ENCODE results near the gene CLIC3.
A peak's percentile ranks its signal among the peaks of the same experiment; 100 is the strongest.
"Not testable (repeated sequence)": the region's sequence is repeated elsewhere in the genome, so short reads cannot be mapped to it uniquely, and the experiment has no call there.

Gene CLIC3

DNA sequence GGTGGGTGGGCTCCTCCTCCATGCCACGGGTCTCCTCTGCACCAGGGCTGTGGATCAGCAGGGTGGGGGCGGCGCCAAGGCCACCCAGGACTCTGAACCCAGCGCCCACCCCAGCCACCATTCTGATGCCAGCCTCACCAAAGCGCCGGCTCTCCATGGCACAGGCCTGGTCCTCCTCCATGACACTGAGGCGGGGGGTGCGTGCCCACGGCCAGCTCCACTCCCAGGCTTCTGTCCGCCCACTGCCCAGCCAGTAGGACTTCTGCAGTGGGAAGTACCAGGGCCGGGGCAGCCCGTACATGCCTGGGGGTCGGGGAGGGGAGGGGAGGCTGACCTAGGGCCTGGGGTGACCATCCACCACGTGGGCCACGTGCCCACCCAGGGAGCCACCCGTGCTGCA is 20.1 kb upstream of the CLIC3 start:
- DNase-seq, result no peak

DNA sequence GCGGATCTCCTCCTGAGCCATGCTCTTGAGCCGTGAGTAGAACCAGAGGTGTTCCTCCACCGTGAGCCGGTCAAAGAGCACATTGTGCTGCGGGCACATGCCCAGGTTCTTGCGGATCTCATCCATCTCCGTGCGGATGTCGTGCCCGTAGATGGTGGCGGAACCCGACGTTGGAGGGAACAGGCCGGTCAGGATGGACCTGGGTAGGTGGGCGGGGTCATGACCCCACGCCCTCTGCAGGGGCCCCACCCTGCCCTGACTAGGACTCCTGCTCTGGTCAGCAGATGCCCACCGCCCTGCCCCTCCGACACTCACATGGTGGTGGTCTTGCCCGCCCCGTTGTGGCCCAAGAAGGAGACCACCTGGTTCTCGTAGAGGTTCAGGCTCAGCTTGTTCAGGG is 19.6 kb upstream of the CLIC3 start:
- no peak for DNase-seq

DNA sequence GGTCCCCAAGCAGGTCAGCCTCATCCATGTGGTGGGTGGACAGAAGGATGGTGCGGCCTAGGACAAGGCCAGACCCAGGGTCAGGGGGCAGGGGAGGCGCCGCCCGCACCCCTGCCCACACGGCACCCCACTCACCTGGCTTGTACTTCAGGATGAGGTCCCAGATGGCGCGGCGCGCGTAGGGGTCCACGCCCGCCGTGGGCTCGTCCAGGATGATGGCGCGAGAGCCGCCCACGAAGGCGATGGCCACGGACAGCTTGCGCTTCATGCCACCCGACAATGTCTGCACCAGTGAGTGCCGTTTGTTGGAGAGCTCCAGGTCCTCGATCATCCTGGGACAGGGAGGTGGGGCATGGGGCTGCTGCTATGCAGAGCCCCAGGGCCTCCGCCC is 19.2 kb upstream of the CLIC3 start:
- DNase-seq, result no peak

DNA sequence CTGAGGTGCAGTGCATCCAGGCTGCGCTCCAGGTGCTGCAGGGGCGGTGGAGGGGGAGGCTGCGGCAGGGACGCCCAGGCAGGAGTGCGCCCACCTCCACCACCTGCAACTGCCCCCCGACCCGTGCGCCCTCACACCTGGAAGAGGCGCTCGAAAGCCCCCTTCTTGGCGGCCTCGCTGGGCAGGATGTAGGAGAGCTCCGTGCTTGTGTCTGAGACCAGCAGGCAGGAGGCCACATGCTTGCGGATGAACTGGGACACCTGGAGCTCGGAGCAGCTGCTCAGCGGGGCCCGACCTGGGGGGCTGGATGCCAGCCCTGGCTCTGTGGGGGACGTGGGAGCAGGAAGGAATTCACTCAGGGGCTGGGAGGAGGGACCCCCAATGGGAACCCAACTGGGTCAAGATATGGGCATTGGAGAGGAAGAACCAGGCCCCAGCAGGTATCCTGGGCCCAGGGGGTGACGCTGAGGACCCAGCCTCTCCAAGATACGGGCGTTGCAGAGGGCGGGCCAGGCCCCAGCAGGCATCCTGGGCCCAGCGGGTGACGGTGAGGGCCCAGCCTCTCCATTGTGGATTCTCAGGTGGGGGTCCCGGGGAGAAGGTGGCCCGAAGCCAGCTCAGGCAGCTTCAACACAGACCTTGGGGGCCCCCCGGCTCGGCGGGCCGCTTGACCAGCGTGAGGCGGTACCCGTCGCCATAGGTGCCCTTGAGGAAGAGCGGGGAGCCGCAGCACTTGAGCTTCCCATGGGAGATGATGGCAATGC is 18.6 kb upstream of the CLIC3 start:
- no peak for DNase-seq

DNA sequence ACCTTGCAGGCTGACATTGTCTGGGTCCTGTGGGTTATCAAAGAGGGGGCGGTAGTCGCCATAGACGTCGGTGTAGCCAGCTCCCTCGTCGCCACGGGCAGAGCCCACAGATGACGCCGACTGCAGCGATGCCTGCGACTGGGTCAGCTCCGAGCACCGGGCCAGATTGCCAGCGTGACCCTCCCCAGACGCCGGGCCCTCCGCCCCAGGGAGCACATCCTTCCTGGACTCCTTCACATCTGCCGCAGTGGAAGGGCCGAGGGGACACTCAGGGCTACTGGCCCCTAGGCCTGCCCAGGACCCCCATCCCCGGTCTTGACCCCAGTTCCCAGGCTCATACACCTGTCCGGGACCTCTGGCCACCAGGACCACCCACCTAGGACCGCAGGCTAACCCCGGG is 17.8 kb upstream of the CLIC3 start:
- no peak for DNase-seq

DNA sequence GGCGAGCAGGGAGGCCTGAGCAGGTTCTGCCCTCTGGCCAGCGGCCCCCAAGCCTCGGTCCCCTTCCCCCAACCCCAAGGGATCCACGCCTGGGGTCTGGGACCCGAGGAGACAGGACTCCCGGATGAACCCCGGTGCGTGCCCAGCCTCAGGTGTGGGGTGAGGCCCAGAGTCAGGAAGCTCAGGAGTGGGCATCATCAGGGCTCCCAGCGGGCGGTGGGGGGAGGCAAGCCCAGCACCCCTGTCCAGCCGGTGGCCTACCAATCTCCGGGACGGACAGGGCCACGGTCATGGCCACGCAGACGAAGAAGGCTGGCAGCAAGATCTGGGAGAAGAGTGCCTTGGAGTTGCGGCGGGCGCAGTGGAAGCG is 17.2 kb upstream of the CLIC3 start:
- DNase-seq, result no peak

DNA sequence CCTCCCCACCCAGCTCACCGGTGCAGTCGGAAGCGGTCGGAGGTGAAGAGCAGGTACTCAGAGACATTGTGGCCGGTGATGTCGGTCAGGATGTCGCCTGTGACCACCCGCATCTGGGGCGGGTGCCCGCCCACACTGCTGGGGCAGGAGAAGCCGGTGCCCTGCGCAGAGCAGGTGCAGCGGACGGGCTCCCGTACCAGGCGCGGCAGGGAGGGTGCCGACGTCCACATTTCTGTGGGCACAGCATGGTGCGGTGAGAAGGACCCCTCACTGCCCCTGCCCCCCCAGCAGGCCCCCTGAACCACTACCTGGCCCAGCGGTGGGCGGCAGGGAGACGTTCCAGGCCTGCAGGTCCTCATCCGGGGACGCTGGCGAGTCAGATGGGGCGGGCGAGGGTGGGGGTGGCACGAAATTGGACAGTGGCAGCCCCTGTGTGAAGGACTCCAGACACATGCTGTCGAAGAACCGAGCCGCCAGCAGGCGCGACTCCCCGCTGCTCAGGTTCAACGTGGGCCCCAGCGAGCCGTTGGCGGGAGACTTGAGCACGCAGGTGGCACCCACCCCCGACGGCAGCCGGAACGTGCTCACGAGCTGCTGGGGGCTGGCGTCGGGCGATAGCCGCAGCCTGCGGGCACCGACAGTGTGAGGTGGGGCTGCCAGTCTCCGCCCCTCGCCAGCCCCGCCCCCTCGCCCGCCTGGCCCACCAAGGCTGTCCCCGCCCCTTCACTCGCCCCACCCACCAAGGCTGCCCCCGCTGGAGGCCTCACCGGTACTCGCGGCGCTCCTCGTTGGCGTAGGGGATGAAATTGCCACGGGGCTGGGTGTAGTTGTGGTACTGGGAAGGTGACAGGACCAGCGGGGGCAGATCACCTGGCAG is 16.6 kb upstream of the CLIC3 start:
- no peak for DNase-seq

DNA sequence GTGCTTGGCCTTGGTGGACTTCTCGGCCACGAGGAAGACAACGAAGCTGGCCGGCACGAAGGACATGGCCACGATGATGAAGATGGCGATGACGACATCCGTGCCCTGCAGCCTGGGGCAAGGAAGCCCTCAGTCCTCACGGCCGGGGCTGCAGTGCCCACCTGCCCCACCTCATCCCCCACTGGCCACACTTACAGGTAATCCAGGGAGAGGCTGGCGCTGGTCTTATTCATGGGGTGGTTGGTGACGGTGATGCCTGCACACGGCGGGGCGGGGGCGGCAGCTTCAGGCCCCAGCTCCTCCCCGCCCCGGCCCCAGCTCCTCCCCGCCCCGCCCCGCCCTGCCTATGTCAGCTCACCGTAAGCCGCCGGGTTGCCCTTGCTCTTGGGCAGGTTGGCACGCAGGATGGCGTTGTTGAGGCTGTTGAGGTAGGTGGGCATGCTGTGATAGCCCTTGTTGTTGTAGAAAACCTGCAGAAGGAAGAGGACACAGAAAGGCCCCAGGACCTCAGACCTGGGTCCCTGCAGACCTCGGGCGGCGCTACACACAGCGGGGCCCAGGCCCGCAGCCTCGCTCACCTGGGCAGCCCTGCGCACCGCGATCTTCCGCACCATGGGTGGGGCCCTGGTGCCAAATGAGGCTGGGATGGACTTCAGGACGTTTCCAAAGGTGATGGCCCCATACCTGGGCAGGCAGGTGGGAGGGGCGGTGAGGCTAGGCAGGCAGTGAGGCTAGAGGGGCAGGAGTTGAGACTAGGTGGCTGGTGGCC is 15.7 kb upstream of the CLIC3 start:
- DNase-seq, result no peak

DNA sequence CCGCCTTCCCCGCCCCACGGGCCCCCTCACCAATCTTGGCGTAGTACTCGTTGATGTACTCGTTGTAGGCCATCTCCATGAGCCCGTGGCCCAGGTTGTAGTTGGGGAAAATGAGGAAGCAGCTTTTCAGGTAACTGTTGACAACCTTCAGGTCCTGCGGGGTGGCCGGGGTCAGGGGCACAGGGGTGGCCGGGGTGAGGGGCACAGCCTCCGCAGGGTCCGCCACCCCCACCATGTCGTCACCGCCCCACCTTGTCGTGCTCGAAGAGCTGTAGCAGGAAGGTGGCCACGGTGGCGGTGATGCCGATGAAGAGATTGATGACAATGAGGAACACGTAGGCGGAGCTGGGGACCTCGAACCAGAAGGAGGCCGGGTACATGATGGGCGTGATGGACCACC is 14.8 kb upstream of the CLIC3 start:
- DNase-seq, result no peak

DNA sequence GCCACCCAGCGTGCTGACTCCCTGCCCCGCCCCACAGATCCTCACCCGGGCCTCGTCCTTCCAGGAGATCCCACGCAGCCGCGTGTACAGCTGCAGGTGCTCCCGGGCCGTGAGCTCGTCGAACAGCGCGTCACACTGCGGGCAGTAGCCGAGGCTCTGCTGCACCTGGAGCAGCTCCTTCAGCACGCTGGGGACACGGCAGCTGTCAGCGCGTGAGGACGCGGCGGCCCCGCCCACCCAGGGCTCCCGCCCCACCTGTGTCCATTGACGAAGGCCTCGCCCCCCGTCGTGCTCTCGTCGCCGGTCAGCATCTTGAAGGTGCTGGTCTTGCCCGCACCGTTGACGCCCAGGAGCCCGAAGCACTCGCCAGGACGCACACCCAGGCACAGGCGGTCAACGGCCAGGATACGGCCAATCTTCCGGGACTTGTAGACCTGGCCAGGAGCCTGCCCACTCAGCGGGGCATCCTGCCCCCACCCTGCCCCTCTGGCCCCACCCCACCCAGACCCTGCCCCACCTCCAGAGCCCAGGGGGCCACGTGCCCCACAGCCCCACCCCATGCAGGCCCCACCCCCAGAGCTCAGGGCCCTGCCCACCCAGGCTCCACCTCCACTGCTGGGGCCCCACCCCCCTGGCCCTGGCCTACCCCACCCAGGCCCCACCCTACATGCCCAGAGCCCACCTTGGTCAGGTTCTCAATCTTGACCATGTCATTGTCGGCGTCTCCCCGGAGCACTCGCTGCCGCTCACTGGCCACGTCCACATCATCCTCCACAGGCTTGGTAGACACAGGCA is 13.8 kb upstream of the CLIC3 start:
- no peak for DNase-seq

DNA sequence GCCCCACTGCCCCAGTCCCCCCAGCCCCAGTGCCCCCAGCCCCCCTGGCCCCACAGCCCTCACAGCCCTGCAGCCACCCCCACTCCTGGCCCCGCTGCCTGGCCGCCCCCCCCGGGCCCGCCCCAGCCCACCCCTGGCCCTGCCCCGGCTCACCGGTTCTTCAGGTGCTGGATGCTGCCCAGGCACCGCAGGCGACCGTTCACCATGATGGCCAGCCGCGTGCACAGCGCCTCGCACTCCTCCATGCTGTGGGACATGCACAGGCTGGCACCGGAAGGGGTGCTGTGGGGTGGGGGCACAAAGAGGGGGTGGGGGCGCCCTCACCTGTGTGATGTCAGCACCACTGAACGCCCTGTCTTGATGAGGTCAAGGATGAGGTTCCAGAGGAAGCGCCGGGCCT is 12.8 kb upstream of the CLIC3 start:
- no peak for DNase-seq

DNA sequence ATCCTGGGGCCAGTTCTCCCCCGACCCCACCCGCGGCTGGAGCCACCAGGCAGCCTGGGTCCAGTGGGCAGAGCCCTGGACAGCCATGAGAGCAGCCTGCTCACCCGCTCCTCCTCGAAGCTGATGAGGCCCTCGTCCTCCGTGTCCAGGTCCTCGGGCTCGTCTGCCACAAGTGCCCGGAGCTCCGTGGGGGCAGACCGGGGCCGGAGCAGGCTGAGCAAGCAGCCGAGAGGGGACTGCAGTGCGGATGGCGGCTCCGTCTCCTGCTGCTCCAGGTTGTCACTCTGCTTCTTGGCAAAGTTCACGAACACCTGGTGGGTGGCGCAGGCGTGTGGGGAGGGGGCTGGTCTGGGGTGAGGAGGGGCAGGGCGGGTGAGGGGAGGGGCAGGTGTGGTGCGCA is 11.9 kb upstream of the CLIC3 start:
- DNase-seq, result no peak

DNA sequence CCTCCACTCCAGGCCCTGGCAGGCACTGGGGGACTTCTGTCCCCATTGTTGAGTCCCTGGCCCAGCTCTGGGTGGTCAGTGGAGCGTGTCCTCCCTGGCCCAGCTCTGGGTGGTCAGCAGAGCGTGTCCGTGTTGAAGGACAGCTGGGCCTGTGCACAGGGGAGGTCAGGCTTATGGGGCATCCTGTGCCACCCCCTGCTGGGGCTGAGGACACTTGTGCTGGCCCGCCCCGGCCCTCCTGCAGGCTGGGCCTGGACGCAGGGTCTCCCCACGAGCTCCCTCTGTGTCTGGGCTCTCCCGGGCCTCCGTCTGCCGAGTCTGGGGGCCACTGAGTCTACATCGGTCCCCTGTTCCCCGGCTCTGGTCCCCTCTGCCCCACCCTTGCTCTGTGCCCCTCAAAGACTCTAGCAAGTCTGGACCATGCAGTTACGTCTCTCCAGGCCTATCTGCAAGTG is 11.5 kb upstream of the CLIC3 start:
- DNase-seq, result no peak

DNA sequence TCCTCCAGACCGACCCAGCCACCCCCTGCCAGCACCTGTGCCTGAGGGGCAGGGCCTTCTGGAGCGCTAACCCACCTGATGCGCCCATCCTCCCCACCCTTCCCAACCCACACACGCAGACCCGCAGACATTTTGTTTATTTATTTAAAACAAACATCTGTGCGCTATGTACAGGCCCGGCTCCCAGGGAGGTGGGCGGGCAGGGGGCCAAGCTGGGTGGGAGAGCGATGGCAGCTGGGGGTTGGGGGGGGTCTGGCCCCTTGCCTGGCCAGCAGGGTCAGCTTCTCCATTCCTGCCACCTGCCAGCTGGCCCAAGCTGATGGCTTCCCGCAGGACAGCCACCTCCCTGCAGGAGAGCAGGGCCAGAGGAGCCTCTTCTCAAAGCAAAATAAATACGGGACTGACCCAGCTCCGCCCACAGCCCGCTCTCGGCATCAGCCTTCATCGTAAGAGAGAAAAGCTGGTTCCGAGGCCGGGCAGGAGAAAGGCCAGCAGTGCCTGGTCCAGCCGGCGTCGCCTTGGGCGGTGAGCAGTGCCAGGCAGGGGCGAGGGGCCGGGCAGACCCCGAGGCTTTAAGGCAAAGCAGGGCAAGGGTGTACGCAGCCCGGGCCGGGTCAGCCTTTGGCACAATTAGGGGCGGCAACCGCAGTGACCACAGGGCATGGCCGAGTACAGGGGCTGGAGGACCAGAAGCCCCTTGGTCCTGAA is 10.9 kb upstream of the CLIC3 start:
- no peak for DNase-seq

DNA sequence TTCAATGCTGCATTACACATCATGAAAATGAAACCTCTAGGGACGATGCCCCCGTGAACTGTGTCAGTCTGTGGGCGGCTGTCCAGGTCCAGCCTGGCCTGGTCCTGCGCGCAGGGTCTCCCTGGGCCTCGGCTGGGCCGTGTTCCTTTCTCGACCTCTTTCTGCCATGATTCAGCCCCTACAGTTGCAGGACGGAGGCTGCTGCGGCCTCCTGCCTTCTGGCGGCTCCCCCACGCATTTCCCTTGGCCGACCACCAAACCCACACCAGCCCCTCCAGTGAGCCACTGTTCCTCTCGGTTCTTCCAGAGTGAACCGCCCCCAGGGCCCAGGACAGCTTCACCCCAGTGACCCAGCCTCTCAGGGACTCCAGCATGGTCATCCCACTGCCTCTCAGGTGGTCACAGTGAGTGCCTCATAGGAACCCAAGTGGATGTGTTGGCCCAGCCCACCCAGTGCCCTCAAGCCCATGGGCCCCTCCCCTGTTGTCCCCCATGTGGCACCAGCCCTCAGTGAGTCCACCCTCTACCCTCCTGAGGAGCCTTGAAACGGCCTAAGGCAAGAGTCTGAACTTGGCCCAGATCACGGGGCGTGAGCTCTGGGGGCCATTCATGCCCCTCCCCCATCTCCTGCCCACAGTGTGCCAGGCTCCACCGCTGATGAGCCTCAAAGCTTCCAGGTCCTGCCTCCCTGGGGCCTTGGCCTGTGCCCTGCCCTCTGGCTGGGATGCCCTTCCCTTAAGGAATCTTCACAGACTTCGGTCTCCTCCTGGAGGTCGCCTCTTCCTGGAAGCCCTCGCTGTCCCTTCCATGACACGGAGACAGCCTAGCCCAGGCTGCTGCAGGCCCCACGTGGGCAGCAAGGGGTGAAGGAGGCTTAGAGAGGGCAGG is 10.0 kb upstream of the CLIC3 start:
- DNase-seq, result no peak

DNA sequence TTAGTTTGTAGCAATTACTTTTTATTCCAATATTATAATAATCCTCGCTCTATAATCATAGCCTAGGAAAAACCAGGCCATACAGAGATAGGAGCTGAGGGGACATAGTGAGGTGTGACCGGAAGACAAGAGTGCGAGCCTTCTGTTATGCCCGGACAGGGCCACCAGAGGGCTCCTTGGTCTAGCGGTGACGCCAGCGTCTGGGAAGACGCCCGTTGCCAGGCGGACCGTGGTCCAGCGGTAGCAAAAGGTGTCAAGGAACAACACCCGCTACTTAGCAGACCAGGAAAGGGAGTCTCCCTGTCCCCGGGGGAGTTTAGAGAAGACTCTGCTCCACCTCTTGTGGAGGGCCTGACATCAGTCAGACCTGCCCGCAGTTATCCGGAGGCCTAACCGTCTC is 7.9 kb upstream of the CLIC3 start:
- not testable (repeated sequence) for DNase-seq

DNA sequence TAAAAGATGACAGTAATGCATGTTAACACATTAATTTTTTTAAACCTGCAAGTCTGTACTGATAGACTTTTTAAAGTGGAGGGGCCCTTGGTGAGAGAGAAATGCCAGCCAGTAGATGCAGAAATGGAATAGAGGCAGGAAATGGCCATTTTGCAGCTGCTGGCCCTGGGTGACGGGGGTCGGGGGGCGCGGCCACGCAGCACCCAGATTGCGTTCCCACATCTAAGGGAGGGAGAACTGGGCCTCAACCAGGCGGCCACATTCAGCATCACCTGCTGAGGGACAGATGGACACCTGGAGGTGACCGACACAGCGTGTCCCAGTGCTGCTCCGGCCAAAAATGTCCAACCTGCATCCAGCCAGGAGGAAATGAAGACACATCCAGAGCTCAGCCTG is 6.3 kb upstream of the CLIC3 start:
- DNase-seq, result no peak

DNA sequence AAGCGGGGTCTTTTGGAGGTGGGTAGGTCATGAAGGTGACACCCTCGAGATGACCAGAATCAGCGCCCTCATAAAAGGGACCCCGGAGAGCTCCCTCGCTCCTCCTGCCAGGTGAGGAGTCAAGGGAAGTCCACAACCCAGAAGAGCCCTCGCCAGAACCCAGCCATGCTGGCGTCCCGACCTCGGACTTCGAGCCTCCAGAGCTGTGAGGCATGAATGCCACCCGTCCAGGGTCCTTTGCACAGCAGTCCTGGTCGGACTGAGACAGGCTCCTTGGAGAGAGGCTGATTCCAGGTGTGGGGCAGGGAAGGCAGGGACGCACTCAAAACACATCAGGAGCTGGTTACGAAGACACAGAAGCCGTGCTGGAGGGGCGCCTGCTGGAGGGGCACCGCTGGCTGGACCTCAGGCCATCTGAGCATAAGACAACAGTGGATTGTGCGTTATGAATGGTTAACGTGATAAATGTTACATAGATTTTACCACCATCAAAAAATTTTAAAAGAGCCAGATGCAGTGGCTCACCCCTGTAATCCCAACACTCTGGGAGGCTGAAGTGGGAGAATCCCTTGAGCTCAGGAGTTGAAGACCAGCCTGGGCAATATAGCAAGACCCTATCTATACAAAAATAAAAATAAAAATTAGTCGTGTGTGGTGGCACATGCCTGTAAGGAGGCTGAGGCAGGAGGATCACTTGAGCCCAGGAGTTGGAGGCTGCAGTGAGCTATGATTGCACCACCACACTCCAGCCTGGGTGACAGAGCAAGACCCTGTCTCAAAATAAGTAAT is 5.7 kb upstream of the CLIC3 start:
- no peak for DNase-seq

DNA sequence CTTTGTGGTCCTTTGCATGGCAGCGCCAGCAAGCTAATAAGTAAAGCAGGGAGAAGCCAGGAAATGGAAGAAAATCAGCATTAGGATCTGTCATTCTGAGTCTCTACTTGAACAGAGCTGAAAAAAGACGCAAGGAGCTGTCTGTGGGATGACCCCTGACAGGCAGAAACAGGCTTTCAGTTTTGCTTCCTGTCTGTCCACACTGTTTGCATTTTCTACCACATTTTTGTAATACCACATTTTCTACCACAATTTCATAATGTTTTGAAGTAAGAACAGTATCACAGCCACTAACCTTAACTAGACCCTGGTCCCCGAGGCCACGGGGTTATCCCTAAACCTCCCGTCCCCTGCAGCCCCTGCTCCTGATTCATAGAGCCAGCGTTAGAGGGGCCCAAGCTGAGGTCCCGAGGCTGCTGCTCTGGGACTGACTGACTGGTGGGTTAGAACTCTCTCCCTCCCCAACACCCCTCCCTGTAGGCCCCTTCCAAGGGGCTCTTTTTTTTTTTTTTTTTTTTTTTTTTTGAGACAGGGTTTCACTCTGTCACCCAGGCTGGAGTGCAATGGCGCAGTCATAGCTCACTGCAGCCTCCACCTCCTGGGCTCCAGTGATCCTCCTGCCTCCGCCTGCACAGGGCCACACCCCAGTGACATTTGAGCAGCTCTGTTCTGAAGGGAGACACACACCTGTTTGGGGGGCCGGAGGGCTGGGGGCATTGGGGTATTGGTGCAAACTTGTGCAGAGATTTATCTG is 4.0 kb upstream of the CLIC3 start:
- peak; percentile 33 for DNase-seq

Measured in stimulated activated CD4-positive, alpha-beta T cell treated with anti-CD3 and anti-CD28 coated beads, Interleukin-4, amount 100 ng/mL, for 24 hours (primary cell).